ENCODE results near the gene ART4.

ART4 gene

GRCh38 chr12:14803011-14803829 lies 40.1 kb downstream of the ART4 start, which contains the start of the genes C12orf60 and WBP11:
TSS of gene C12orf60 (plus strand) at chr12:14803670. CDS start at chr12:14822936, 19,266 bp downstream.
TSS of gene WBP11 (minus strand) at chr12:14803478. CDS start at chr12:14801383, 2,095 bp downstream.
- Histone ChIP-seq H3K4me3 (ENCODE audit: low read depth, low read length) (peak within 1 kb of the TSS; percentile 53), H3K9me3 (ENCODE audit: control insufficient read depth, insufficient read depth, low read depth, low read length) (no peaks in the 10 kb centered on the region), H3K27ac (ENCODE audit: extremely low read depth, low read depth, low read length) (peak within 1 kb of the TSS; percentile 87), H3K4me1 (ENCODE audit: control insufficient read depth, insufficient read depth, low read length) (peaks cover 2% of the 10 kb centered on the region; the same call in 1 of the 2 replicates), H3K36me3 (ENCODE audit: control insufficient read depth in 2 of 2, insufficient read depth in 1 of 2, low read length in 2 of 2) (peaks cover 19 to 22% of the 10 kb centered on the region in 2 experiments; a peak in 2 of 3 replicates)
- POLR2A ChIA-PET: interaction anchor here (0.5 to 3.0 kb wide), 11 partner anchors 10 to 546 kb away, joined by 3 to 32 read pairs (median 4); partner anchors contain the start of gene SMCO3
- CTCF ChIA-PET: interaction anchor here (0.6 to 1.7 kb wide), 4 partner anchors 24 to 44 kb away, joined by 3 to 8 read pairs (median 4); no protein-coding TSS in a partner anchor
- TF ChIP-seq ZNF600 (tag by site-specific recombination; IDR thresholded peaks at IDR 0.05): no peak
- no peak for TF ChIP-seq ZNF114 (tag by site-specific recombination; IDR thresholded peaks at IDR 0.05)
- no peak for TF ChIP-seq GLIS2 (tag by site-specific recombination; IDR thresholded peaks at IDR 0.05)
- TF ChIP-seq PBX3 (CRISPR knock-in tag; IDR thresholded peaks at IDR 0.05): peak; percentile 74; the same call in 1 of the 2 replicates
- TF ChIP-seq SP2 (tag by site-specific recombination; IDR thresholded peaks at IDR 0.05): peak; percentile 96
- TF ChIP-seq ZNF660 (tag by site-specific recombination; IDR thresholded peaks at IDR 0.05): 0 out of 2 replicates have a peak, but pooled peaks have one; percentile 14
- no peak for TF ChIP-seq ZNF362 (tag by site-specific recombination; IDR thresholded peaks at IDR 0.05)
- TF ChIP-seq OVOL3 (tag by site-specific recombination; IDR thresholded peaks at IDR 0.05): no peak
- TF ChIP-seq PRDM1 (tag by site-specific recombination; IDR thresholded peaks at IDR 0.05): no peak
- peak; percentile 76 for TF ChIP-seq ZNF777 (tag by site-specific recombination; IDR thresholded peaks at IDR 0.05; ENCODE audit: borderline replicate concordance)
- no peak for TF ChIP-seq ZNF175 (tag by site-specific recombination; IDR thresholded peaks at IDR 0.05)
- 0 out of 2 replicates have a peak, but pooled peaks have one; percentile 46 for TF ChIP-seq ATF2 (tag by site-specific recombination; IDR thresholded peaks at IDR 0.05; ENCODE audit: low read depth)
- no peak for TF ChIP-seq GFI1B (tag by site-specific recombination; IDR thresholded peaks at IDR 0.05)
- TF ChIP-seq ZNF354C (tag by site-specific recombination; IDR thresholded peaks at IDR 0.05; ENCODE audit: borderline replicate concordance, low read depth): no peak
- no peak for TF ChIP-seq ZNF426 (tag by site-specific recombination; IDR thresholded peaks at IDR 0.05)
- 0 out of 2 replicates have a peak, but pooled peaks have one; percentile 53 for TF ChIP-seq ZNF10 (tag by site-specific recombination; IDR thresholded peaks at IDR 0.05)
- 0 out of 2 replicates have a peak, but pooled peaks have one; percentile 36 for TF ChIP-seq ZBTB7A (tag by site-specific recombination; IDR thresholded peaks at IDR 0.05; ENCODE audit: low read depth)
- TF ChIP-seq ZNF404 (tag by site-specific recombination; IDR thresholded peaks at IDR 0.05): no peak
- TF ChIP-seq ZNF501 (tag by site-specific recombination; IDR thresholded peaks at IDR 0.05): peak; percentile 59; the same call in 1 of the 2 replicates
- TF ChIP-seq ZNF560 (tag by site-specific recombination; IDR thresholded peaks at IDR 0.05; ENCODE audit: borderline replicate concordance): no peak
- TF ChIP-seq ZNF521 (tag by site-specific recombination; IDR thresholded peaks at IDR 0.05): no peak
- no peak for TF ChIP-seq ZNF433 (tag by site-specific recombination; IDR thresholded peaks at IDR 0.05; ENCODE audit: low read depth)
- TF ChIP-seq ZNF169 (tag by site-specific recombination; IDR thresholded peaks at IDR 0.05): no peak
- TF ChIP-seq ZFP69B (tag by site-specific recombination; IDR thresholded peaks at IDR 0.05): no peak
- no peak; the same call in 1 of the 2 replicates for TF ChIP-seq ZFP37 (tag by site-specific recombination; IDR thresholded peaks at IDR 0.05)
- no peak for TF ChIP-seq ZNF133 (tag by site-specific recombination; IDR thresholded peaks at IDR 0.05)
- no peak for TF ChIP-seq KLF9 (tag by site-specific recombination; IDR thresholded peaks at IDR 0.05; ENCODE audit: low read depth)
- TF ChIP-seq TRIM28 (IDR thresholded peaks at IDR 0.05; ENCODE audit: borderline replicate concordance, low read length): peak; percentile 62; the same call in 1 of the 2 replicates
- TF ChIP-seq ZNF692 (tag by site-specific recombination; IDR thresholded peaks at IDR 0.05): 0 out of 2 replicates have a peak, but pooled peaks have one; percentile 11
- no peak for TF ChIP-seq ZNF174 (tag by site-specific recombination; IDR thresholded peaks at IDR 0.05)
- no peak for TF ChIP-seq KLF7 (tag by site-specific recombination; IDR thresholded peaks at IDR 0.05; ENCODE audit: borderline replicate concordance)
- peak; percentile 90 for TF ChIP-seq YY1 (tag by site-specific recombination; IDR thresholded peaks at IDR 0.05)
- TF ChIP-seq ZNF335 (tag by site-specific recombination; conservative IDR thresholded peaks at IDR 0.05): peak; percentile 42
